Effector memory CD8-positive, alpha-beta T cell (primary cell): ENCODE measurements around the gene AOAH.
"Not testable (repeated sequence)": the region's sequence is repeated elsewhere in the genome, so short reads cannot be mapped to it uniquely, and the experiment has no call there.

Experiments used
- ATAC-seq: fragments of 150-1000 bp; cut with Tn5 transposase; replicated peaks from 2 replicates; pipeline ENCODE4 v1.10.0; 2021; ENCODE audit warnings: mild to moderate bottlenecking, moderate library complexity
- DNase-seq, 3 experiments: peaks; one replicate each; pipeline ENCODE4 v3.0.0; 2021
- H3K27ac Mint-ChIP-seq, 2 donors: one replicate each; pipeline ENCODE4 v1.8.0; 2022; ENCODE audit warnings: mild to moderate bottlenecking in 2 of 2, mixed read lengths in 2 of 2, moderate library complexity in 2 of 2
- H3K27me3 Mint-ChIP-seq, 2 donors: one replicate each; pipeline ENCODE4 v1.8.0; 2022; ENCODE audit warnings: mixed read lengths in 2 of 2
- H3K36me3 Mint-ChIP-seq: one replicate; pipeline ENCODE4 v1.8.0; 2022; ENCODE audit warnings: mild to moderate bottlenecking, moderate library complexity, mixed read lengths; ENCODE audit not compliant: insufficient read depth
- H3K4me1 Mint-ChIP-seq, 2 donors: one replicate each; pipeline ENCODE4 v1.8.0; 2022; ENCODE audit warnings: low read depth in 2 of 2, mixed read lengths in 2 of 2
- H3K4me3 Mint-ChIP-seq, 2 donors: one replicate each; pipeline ENCODE4 v1.8.0; 2022; ENCODE audit warnings: mild to moderate bottlenecking in 2 of 2, mixed read lengths in 2 of 2, moderate library complexity in 2 of 2
- H3K9me3 Mint-ChIP-seq, 2 donors: one replicate each; pipeline ENCODE4 v1.8.0; 2022; ENCODE audit warnings: mixed read lengths in 2 of 2

AOAH gene

GRCh38 chr7:36469236-36469635 is 255.1 kb downstream of the AOAH start:
- Mint-ChIP-seq H3K9me3 (no peaks in the 10 kb centered on the region), H3K27ac (no peak overlapping the region), H3K4me1 (peaks cover 2 to 5% of the 10 kb centered on the region in 2 donors), H3K4me3 (no peak overlapping the region), H3K27me3 (peaks cover 6 to 27% of the 10 kb centered on the region in 2 donors), H3K36me3 (no peaks in the 10 kb centered on the region)
- no peak for ATAC-seq
- DNase-seq: no peak

- Mint-ChIP-seq H3K9me3 (no peaks in the 10 kb centered on the region), H3K4me1 (peaks cover 0 to 2% of the 10 kb centered on the region in 2 donors), H3K4me3 (no peak overlapping the region), H3K36me3 (no peaks in the 10 kb centered on the region), H3K27me3 (peaks cover 6 to 27% of the 10 kb centered on the region in 2 donors), H3K27ac (no peak overlapping the region)
- ATAC-seq (no peak), DNase-seq (no peak)
Measured at GRCh38 chr7:36468370-36469101, 255.8 kb downstream of the AOAH start.

- not testable (repeated sequence) for DNase-seq, H3K4me1 Mint-ChIP-seq, H3K9me3 Mint-ChIP-seq, H3K36me3 Mint-ChIP-seq, H3K4me3 Mint-ChIP-seq, ATAC-seq, H3K27ac Mint-ChIP-seq
- peaks cover 6 to 27% of the 10 kb centered on the region in 2 donors for H3K27me3 Mint-ChIP-seq
Measured at GRCh38 chr7:36466001-36466400, 258.3 kb downstream of the AOAH start.

GRCh38 chr7:36464271-36464670 is 260.0 kb downstream of the AOAH start:
- Mint-ChIP-seq H3K9me3 (no peaks in the 10 kb centered on the region), H3K4me3 (no peak overlapping the region), H3K36me3 (peaks cover 3% of the 10 kb centered on the region), H3K4me1 (no peaks in the 10 kb centered on the region), H3K27me3 (peaks cover 6 to 18% of the 10 kb centered on the region in 2 donors), H3K27ac (no peak overlapping the region)
- ATAC-seq (no peak), DNase-seq (no peak)
